Dermis blood vessel endothelial cell (primary cell): ENCODE data around the gene FOXA3. TPM values are rescaled to one million over a fixed set of nuclear protein-coding genes. Genes with fewer than 3 reads are reported as not detected.
"Not testable (repeated sequence)": the region's sequence is repeated elsewhere in the genome, so short reads cannot be mapped to it uniquely, and the experiment has no call there.

Experiments used
- DNase-seq: peaks from one replicate; pipeline ENCODE4 v3.0.0; 2010
- total RNA-seq: library from RNA; depleted of rRNA; stranded (reverse); fragments of >200 nt; gene quantifications from 2 replicates; pipeline ENCODE4 v1.2.3, GENCODE V29; 2014

Gene FOXA3
- total RNA-seq, 1 donor from 2014 or later, result not detected

DNA sequence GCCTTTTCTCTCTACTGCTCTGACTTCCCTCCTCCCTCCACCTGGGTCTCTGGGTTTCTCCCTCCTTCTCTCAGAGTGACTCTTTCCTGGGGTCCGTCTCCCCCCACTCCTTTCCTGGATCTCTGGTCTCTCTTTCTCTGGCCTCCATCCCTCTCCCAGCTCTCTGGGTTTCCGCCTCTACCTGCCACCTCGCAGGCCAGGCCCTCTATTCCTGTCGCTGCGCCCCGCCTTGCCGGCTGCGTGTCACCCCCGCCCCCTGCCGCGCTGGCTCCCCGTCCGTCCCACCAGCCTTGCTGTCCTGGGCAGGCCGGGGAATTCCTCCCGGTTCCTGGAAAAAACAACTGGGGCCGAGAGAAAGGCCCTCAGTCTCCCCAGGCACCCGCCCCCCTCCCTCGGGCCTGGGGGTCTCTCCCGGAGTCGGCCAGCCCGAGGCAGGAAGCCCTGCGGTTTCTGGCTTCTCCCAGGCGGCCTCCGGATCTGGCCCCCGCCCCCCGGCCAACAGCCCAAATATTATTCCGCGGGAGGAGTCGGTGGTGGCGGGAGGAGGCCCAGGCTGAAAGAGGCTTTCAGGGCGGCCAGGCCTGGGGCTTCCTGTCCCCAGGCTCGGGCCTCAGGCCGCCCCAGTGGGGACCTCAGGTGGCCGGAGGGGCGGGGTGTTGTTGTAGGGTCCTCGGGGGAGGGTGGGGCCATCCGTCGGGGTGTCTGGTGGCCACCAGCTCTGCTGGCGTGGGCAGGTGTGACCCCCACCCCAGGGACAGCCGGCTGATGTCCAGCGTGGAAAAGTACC, 12.5 kb downstream of the FOXA3 start:
- peak; percentile 42 for DNase-seq

DNA sequence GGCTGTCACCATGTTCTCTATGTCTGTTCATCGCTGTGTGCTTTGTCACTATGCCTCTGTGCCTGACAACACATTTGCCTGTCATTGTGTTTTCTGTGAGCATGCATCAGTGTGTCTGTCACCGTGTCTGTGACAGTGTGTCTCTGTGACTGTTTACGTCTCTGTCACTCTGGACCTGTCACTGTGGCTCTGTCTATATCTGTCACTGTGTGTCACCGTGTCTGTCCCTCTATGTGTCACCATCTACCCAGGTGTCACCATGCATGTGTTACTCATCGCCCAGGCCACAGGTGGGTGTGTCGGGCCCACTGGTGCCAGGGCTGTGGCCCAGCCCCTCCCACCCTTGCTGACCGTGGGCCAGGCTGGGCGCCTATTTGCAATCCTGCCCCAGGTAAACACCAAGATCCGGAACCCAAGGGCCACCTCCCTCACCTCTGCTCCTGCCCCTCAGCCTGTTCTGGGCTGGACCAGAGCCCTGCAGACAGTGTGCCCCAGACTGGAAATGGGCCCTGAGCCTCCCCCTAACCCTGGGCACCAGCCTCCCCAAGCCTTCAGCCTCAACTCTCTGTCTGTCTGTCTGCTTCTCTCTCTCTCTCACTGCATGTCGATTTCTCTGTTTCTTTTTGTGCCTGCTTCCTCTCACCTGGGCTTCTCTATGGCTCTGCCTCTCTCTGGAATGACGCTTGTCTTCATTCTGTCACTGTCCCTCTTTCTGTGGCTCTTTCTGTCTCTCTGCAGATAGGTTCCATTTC, 14.1 kb downstream of the FOXA3 start:
- DNase-seq, result no peak

DNA sequence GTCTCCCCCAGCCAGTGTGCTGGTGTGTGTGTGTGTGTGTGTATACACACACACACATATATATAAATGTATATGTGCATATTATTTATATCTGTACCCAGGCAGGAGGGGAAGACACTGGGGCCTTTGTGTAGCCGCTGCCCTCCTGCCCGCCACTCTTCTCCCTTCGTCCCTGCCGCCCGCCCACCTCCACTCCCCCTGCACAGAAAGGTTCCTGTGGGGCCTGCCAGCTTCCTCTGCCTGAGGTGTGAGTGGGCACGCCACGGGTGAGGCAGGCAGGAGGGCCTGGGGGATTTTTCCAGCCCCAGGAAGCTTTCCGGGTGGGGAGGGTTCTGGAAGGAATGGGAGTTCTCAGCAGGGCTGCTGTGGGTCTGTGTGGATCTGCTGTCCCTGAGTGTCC, 14.9 kb downstream of the FOXA3 start:
- DNase-seq, result no peak

DNA sequence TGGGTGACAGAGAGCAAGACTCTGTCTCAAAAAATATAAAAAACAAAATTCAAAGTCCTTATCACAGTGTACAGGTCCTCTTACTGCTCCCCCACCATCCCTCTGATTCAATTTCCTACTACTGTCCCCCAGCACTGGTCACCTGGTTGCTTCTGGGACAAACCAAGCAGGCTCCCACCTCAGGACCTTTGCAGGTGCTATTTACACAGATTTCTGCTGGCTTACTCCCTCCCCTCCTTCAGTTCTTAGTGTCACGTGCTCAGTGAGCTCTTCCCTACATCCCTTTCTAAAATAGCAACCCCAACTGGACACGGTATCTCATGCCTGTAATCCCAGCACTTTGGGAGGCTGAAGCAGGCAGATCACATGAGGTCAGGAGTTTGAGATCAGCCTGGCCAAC, 15.8 kb downstream of the FOXA3 start:
- no peak for DNase-seq

DNA sequence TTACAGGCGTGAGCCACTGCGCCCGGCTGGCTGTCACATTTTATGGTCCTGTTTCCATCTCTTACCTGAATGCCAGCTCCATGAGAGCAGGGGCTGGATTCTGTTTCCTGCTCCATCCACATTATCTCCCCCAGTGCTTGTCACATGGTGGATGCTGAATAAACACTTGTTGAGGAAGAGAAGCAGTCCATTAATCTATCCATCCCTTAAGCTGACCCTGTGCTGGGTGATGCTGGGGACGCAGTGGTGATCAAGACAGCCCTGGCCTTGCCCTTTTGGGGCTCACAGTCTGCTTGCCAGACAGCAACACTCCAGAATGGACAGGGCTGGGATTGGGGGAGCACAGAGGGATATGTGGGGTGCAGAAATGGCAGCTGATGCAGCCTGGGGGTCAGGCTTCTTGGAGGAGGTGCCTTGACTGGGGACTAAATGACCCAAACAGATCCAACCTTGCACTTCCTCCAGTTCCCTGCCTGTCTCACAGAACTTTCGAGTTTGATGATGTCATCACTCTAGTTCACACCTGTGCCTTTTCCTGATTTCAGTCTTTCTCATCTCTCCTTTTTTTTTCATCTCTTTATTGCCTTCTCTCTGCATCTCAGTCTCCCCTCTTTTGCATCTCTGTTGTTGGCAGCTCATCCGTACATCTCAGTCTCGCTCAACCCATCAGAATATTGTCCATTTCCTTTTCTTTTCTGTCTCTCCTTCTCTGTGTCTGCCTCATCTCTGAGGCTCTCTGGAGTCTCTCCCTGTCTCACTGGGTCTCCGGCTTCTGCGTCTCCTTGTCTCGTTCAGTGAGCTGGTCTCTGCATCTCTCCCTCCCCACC, 17.2 kb downstream of the FOXA3 start:
- no peak for DNase-seq

DNA sequence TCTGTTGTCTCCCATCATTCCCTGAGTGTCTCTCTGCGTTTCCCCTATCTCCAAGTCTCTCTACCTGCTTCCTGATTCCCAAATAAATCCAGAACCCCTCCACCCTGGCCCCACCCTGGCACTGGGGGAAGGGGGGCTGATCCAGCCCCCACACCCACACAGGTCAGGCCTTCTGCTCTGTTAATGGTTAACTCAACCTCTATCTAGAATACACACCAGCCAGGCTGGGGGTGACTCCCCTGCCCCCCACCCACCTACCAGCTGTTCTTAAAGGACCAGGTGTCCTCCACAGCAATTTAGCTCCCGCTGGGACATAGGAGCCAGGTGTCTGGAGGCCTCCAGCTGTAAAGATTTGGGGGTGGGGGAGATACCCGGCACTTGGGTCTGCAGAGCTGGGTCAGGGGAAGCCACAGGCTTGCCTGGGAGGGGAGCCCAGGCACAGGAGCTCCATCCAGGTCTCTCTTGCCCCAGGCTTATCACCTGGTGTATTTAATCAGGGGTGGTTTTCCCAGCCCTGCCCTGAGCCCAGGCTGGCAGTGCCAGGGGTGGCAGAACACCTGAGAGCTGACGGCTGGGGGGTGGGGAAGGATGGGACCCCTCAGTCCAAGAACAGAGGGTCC, 17.9 kb downstream of the FOXA3 start:
- DNase-seq, result no peak

DNA sequence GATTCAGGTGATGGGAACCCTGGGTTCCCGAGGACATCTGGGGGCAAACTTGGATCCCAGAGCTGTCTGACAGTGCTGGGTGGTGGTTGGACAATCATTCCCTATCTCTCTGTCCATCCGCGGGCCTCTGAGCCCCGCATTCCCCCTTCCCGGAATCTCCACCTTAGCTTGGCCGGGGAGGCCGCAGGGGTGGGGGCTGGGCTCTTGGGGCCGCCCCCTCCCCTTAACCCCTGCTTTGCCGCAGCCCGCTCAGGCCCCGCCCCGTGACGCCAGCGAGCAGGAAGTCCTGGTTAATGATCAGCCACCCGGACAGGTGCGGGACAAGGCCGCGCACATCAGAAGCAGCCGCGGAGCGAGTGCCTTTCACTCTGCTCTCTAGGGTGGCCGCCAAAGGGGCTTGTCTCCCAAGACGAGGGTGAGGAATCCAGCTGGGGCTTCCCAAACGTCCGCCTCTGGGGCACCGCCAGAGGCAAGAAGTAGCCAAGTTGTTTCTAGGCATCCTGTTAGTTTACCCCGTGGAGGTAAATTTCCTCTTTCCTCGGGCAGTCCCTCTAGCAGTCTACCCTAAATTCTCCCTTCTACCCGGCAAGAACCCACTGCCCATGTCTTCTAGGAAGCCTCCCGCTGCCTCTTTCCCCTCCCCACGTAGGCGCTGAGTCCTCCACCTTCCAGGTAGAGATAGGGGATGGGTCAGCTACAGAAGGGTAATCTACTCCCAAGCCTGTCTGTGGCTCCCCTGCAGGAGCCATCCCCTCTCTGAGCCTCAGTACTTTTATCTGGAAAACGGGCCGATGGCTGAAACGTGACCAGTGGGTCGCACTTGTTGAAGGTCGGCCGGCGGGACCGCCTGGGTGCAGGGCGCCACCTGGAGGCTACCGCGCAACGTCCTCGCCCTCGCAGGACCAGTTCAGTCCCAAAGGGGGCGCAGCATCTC, 18.8 kb downstream of the FOXA3 start:
- DNase-seq, result peak; percentile 95

DNA sequence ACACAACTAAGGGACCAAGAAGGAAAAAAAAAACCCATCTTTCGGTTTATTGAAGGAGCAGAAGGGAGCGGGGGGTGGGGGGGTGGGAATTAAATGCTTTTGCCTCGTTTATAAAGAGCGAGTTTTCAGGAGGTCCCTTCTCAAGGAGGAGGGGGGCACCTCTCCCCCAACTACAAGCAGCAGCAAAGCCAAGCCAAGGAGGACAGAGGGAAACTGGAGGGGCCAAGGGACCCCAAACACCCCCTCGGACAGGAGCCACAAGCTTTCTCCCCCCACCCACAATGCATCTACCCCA, 19.4 kb downstream of the FOXA3 start:
- DNase-seq, result no peak

DNA sequence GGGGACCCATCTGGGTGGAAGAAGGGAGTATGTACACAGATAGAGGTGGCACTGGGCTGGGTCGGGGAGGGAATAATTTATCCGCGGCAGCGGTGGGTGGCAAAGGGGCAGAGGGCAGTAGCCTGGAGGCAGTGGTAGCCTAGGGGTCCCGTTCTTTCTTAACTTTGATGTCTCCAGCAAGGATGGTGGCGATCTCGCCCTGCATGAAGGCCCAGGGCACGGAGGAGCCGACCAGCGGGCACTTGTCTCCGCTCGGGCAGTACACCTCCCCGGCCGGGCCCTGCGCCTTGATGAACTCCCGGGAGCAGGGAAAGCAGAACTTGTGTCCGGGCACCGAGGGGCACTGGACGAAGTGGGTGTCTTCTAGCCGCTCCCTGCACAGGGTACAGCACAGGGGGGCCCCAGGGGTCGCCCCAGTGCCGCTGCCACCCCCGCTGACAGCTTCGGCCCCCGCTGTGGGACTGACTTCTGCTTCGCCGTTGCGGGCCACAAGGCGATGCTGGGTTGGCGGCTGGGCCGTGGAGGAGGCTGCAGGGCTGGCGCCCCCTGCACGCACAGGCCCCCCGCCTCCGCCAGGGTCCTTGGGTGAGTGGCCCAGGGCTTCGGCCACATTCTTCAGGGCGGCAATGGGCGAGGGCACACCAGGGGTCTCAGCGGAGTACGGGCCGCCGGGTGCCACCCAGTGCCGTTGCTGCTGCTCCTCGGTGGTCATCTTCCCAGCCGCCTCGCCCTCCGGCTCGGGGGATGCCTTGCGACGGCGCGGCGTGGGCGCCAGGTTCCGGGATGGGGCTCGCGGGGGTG, 20.0 kb downstream of the FOXA3 start:
- no peak for DNase-seq

DNA sequence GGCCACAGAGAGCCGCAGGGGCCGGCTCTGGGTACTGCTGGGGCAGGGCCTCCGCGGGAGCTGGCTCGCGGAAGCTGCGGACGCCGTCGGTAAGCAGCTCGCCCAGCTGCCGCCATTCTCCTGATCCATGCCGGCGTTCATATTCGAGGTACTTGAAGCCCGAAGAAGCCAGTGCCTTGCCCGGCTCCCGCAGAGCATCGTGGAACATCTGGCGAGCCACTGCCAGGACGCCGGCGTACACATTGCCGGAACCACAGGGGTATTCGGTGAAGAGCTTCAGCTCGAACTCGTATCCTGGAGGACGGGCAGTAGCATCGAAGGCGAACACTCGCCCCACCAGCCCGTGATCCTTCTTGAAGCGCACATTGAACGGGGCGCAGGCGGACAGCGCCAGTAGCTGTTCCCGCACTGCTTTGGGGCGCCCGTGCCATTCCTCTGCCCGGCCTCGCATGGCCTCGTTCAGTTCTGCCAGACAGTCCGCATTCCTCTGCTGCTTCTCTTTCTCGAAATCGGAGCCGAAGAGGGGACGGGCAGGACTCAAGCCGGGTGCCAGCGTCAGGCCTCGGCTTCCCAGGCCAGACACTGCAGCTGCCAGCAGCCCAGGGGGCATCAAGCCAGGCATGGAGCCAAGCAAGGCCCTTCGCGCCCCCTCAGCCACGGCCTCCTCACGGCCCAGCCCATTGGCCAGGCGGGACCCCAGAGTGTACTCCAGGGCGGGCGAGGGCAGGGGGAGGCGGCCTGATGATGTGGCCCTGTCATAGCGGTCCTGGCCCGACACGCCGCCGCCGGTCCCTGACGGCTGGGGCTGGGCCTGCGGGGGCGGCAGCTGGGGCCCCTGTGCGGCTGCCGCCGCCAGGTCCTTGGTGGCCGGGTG, 20.8 kb downstream of the FOXA3 start:
- no peak for DNase-seq

DNA sequence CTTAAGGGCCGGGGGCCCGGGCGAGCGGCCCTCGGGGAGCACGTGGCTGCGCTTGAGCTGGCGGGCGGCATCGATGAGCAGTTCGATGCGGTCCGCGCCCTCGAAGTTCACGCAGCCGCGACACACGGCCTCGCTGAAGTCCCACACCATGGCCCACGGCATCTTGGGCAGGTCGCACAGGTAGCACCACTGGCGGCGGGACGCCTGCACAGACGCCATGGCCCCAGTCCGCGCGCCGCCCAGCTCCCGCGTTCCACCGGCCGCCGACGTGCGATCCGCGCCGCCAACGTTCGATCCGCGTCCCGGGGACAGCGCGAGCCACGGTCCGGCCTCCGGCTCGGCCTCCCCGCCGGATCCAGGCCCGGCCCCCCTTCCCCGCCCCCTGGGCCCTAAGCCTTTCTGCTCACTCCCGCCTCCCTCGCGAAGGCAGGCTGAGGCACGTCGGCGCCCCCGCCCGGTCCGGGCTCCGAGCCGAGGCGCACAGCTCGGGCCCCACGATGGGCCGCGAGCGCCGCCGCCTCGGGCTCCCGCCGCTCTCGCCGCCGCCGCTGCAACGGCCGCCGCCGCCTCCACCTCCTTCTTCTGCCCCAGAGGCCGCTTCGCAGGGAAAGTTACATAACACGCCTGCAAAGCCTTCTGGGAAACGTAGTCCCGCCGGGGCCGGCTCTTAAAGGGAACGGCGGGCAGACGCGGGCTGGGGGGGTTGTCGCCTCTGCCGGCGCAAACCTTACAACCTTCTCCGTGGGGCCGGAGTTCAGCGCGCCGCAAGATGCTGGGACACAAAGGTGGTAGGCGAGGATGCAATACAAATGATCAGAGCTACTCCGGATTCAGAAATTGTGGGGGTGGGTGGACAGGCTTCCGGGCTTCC, 21.7 kb downstream of the FOXA3 start, which contains the start of gene IRF2BP1:
Gene IRF2BP1, minus strand, starts transcription at position 586 of the 871 bp plus-strand sequence. Its CDS starts 367 bp downstream, at position 219.
- peak; percentile 94 for DNase-seq

DNA sequence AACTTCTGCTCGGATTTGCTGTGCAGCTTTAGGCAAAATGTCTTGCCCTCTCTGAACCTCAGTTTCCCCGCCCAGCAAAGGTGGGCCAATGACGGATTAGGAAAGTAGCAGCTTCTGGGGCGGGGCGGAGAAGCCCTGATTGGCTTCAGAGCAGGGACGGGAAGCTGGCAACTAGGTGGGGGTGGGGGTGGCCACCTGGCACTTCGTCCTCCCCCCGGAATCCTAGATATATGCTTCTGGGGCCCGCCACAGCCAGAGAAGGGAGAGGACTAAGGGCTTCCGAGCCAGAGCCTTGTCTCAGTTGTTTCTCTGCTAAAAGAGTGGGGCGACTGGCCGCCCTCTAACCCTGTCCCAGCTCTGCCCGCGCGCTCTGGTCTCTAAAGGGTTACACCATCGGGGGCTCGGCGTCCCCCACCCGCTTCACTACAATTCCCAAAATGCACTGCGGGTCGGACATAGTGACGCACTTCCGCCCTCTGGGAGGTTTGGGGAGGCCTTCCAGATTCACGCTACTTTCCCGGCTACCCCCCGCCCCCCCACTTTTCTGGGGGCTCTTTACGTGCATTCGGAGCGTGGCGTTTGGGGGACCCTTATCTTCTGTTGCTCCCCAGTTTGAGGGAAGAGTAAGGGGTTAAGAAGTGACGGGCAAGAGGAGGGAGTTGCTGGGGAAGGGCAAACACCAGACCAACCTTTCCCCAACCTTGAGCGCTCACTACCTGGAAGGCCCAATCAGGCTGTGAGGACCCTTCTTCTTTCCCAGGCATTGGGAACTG, 22.5 kb downstream of the FOXA3 start:
- DNase-seq, result peak; percentile 95

DNA sequence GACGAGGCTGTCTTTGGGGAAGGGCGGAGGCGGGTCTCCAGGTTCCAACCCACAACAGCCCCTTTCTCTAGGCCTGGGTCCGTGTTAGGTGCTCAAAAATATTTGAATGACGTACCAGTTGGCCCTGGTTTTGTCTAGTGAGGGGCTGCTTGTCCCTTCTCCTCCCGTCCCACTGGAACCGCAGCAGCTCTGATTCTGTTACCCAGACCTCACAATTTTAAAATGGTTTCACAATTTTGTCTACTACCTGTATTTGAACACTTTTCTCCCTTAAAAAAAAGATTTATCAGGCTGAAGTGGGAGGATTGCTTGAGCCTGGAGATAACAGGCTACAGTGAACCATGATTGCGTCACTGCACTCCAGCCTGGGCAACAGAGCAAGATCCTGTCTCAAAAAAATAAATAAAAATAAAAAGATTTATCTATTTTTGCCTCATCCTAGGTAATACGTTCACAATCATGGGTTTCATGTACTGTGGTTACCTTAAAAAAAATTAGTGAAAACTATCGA, 23.1 kb downstream of the FOXA3 start:
- no peak for DNase-seq

DNA sequence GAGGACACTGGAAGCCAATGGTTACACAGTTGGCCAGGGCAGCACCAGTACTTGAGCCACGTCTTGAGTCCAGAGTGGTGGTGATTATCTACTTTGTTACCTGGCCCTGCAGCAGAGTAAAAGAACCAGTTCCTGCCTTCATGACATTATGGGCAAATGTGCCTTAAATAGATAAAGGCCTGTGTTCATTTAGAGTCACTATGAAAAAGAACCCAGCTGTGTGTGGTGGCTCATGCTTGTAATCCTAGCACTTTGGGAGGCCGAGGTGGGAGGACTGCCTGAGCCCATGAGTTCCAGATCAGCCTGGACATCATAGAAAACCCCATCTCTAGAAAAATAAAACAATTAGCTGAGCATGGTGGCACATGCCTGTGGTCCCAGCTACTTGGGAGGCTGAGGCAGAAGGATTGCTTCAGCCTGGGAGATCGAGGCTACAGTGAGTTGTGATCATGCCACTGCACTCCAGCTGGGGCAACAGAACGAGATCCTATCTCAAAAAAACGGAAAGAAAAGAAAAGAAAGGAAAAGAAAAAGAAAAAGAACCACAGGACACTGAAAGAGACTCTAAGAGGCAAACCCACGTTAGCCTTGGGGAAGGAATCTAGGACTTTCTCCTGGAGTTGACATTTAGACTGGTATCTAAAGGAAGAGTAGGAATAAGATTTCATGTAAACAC, 25.2 kb downstream of the FOXA3 start:
- DNase-seq, result no peak

DNA sequence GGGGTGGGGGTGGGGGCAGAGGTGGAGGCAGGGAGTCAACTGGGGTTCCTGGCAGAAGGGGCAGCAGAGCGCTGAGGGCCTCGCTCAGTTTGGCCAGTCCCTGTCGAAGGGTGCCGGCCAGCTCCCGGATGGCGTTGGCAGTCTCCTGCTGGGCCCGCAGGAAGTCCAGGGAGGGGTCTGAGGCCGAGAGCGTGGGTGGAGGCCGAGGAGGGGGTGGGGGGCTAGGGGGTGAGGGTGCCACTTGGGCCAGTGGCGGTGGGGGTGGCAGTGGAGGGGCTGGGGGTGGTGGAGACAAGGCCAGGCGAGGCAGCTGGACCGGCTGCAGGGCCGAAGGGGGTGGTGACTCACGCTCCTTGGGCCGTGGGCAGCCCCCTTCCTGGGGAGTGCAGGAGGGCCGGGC, 26.8 kb downstream of the FOXA3 start:
- no peak for DNase-seq

DNA sequence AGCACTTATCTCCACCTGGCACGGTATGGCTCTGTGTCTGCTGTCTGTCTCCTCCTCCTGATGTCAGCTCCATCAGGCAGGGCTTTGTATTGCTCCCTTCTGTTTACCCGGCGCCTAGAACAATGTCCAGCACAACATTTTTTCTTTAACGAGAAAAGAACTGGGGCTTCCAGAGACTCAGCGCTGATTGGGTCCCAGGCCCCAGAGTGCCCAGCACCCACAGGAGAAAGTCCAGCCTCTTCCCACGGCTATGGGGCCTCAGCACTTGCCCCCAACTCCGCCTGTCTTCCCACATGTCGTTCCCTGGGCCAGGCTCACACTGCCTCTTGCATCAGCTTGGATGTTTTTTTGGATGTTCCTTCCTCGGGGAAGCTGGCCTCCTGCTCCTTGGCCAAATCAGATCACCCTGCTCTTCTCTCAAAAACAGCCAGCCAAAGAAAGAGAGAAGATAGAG, 31.4 kb downstream of the FOXA3 start:
- no peak for DNase-seq

DNA sequence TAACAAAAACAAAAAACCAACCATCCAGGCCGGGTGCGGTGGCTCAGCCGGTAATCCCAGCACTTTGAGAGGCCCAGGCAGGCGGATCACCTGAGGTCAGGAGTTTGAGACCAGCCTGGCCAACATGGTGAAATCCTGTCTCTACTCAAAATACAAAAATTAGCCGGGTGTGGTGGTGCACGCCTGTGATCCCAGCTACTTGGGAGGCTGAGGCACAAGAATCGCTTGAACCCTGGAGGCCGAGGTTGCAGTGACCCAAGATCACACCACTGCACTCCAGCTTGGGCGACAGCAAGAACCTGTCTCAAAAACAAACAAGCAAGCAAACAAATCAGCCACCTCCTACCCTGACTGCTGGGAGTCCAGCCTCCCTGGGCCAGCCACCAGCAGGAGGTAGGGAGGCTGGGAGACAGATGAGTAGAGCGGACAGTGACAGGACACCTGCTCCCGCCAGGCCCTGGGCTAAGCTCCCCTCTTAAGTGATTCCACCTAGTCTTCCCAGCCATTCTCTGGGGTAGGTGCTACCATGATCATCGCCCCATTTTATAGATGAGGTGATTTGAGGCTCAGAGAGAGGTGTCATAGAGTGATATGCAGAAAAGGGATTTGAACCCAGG, 32.0 kb downstream of the FOXA3 start:
- DNase-seq, result not testable (repeated sequence)
